Right lobe of liver (tissue), 4 donors: ENCODE data around the gene UTP25.

ENCODE experiments used
- POLR2A ChIP-seq: fragments of 450-650 bp; IDR thresholded peaks from one replicate; pipeline ENCODE4 v1.6.1; 2017; ENCODE audit warnings: antibody characterized with exemption, mild to moderate bottlenecking
- TF ChIP-seq, protein P1 (sequence below), 4 donors: fragments of 200-600 bp in 3 of 4; fragments of 450-650 bp in 1 of 4; IDR thresholded peaks; one replicate each; pipeline versions ENCODE4 v1.5.1 to v1.8.0; 2016 to 2022; ENCODE audit warnings: antibody characterized with exemption in 4 of 4, mild to moderate bottlenecking in 2 of 4
- donor health status: DM: no; HTN: no; CAD: no.
- donor health status: DM: no; HTN: no; CAD: no.
- donor health status: DM: no; HTN: yes; CAD: no.

DNA sequence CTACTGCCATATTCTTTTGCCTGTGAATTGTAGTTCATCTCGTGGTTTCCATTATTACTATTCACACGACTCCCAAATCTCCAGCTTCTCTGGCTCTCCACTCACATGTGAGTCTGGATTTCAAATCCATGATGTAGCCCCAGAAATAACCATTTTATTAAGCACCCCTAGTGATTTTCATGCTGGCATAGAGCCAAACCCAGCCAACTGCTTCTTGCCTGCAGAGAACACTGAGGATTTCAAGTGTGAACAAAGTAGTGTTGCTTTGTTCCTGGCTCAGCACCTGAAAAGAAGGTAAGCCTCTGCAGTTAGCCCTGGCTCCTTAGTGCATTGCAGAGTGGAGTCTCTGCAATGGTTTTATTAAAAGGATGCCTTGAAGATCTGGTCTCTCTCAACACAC lies 25.9 kb downstream of the UTP25 start:
- TF ChIP-seq, protein P1, sequence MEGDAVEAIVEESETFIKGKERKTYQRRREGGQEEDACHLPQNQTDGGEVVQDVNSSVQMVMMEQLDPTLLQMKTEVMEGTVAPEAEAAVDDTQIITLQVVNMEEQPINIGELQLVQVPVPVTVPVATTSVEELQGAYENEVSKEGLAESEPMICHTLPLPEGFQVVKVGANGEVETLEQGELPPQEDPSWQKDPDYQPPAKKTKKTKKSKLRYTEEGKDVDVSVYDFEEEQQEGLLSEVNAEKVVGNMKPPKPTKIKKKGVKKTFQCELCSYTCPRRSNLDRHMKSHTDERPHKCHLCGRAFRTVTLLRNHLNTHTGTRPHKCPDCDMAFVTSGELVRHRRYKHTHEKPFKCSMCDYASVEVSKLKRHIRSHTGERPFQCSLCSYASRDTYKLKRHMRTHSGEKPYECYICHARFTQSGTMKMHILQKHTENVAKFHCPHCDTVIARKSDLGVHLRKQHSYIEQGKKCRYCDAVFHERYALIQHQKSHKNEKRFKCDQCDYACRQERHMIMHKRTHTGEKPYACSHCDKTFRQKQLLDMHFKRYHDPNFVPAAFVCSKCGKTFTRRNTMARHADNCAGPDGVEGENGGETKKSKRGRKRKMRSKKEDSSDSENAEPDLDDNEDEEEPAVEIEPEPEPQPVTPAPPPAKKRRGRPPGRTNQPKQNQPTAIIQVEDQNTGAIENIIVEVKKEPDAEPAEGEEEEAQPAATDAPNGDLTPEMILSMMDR (IDR thresholded peaks at IDR 0.05) = no peak
- TF ChIP-seq POLR2A = no peak
